Esophagus muscularis mucosa (tissue), 4 donors: Measurements from ENCODE around the gene ZNF423. TPM values are rescaled to one million over a fixed set of nuclear protein-coding genes. Genes with fewer than 3 reads are reported as not detected.

ENCODE experiments used
- DNase-seq: peaks from one replicate; pipeline ENCODE4 v3.0.0-alpha.2; 2017; ENCODE audit errors: extremely low spot score
- H3K27ac ChIP-seq, 4 donors: fragments of 200-600 bp; sonication (generic); replicated peaks in 1 of 4; 1 replicate in 3 of 4; 2 replicates in 1 of 4; pipeline ENCODE4 v1.5.1; 2016 to 2019; ENCODE audit warnings: mild to moderate bottlenecking in 1 of 4
- H3K27me3 ChIP-seq, 4 donors: fragments of 200-600 bp; sonication (generic); one replicate each; pipeline versions ENCODE4 v1.5.1 to v1.6.0; 2016 to 2019
- H3K36me3 ChIP-seq, 4 donors: fragments of 200-600 bp; sonication (generic); one replicate each; pipeline ENCODE4 v1.5.1; 2016 to 2019
- H3K4me1 ChIP-seq, 4 donors: fragments of 200-600 bp; sonication (generic); one replicate each; pipeline ENCODE4 v1.5.1; 2016 to 2019
- H3K4me3 ChIP-seq, 4 donors: fragments of 200-600 bp; sonication (generic); 1 replicate in 2 of 4; 2 replicates in 2 of 4; pipeline ENCODE4 v1.5.1; 2016 to 2019; ENCODE audit warnings: mild to moderate bottlenecking in 4 of 4, moderate library complexity in 1 of 4
- H3K9me3 ChIP-seq, 4 donors: fragments of 200-600 bp; sonication (generic); 1 replicate in 3 of 4; 2 replicates in 1 of 4; pipeline ENCODE4 v1.5.1; 2016 to 2019
- EP300 ChIP-seq: sonication (generic); formaldehyde crosslinking; IDR thresholded peaks from one replicate; pipeline ENCODE4 v1.6.1; 2017; ENCODE audit warnings: antibody characterized with exemption
- POLR2A ChIP-seq: fragments of 450-650 bp; IDR thresholded peaks from one replicate; pipeline ENCODE4 v1.6.1; 2017; ENCODE audit warnings: antibody characterized with exemption, moderate library complexity, mild to moderate bottlenecking, low read depth
- POLR2AphosphoS5 ChIP-seq, 2 donors: sonication (generic); formaldehyde crosslinking; IDR thresholded peaks; one replicate each; pipeline ENCODE4 v1.6.1; 2017; ENCODE audit warnings: antibody characterized with exemption in 2 of 2
- WGBS: methylation state at CpG from one replicate; pipeline ENCODE4 v1.1.5; 2018; 5-methylcytosine and 5-hydroxymethylcytosine counted together
- intact Hi-C: fragments of 100-400 bp; cut with DNase I; formaldehyde crosslinking; loops from one replicate; pipeline ENCODE4 v1.15.1; 2023
- total RNA-seq, 4 donors: library from RNA; depleted of rRNA; stranded (reverse); fragments of >200 nt; gene quantifications; one replicate each; pipeline versions ENCODE4 v1.1.0 to v1.2.1, GENCODE V29; 2016
- TF ChIP-seq, protein P1 (sequence below), 3 experiments: fragments of 200-600 bp in 2 of 3; fragments of 450-650 bp in 1 of 3; sonication (generic) in 2 of 3; IDR thresholded peaks; one replicate each; pipeline ENCODE4 v1.5.1; 2017 to 2019; ENCODE audit warnings: antibody characterized with exemption in 3 of 3, mild to moderate bottlenecking in 2 of 3, moderate library complexity in 1 of 3

The ZNF423 gene
- total RNA-seq, 4 donors from 2014 or later: 8.7 to 22.5 (median 10.3) TPM

- no peak for DNase-seq
- 69% methylated on average over 4 of the region's 4 CpGs for WGBS
- no peaks in the 10 kb centered on the region for H3K27me3 ChIP-seq
- no peak overlapping the region for H3K27ac ChIP-seq
- peaks cover 4 to 26% (median 15%) of the 10 kb centered on the region in 4 donors for H3K4me1 ChIP-seq
- no peaks in the 10 kb centered on the region for H3K36me3 ChIP-seq
- no peak overlapping the region for H3K4me3 ChIP-seq
- H3K9me3 ChIP-seq: no peaks in the 10 kb centered on the region
- intact Hi-C loops: no loop called here
- no peak for TF ChIP-seq POLR2AphosphoS5 (IDR thresholded peaks at IDR 0.05)
- TF ChIP-seq, protein P1, sequence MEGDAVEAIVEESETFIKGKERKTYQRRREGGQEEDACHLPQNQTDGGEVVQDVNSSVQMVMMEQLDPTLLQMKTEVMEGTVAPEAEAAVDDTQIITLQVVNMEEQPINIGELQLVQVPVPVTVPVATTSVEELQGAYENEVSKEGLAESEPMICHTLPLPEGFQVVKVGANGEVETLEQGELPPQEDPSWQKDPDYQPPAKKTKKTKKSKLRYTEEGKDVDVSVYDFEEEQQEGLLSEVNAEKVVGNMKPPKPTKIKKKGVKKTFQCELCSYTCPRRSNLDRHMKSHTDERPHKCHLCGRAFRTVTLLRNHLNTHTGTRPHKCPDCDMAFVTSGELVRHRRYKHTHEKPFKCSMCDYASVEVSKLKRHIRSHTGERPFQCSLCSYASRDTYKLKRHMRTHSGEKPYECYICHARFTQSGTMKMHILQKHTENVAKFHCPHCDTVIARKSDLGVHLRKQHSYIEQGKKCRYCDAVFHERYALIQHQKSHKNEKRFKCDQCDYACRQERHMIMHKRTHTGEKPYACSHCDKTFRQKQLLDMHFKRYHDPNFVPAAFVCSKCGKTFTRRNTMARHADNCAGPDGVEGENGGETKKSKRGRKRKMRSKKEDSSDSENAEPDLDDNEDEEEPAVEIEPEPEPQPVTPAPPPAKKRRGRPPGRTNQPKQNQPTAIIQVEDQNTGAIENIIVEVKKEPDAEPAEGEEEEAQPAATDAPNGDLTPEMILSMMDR (IDR thresholded peaks at IDR 0.05): no peak
- TF ChIP-seq POLR2A: no peak
- TF ChIP-seq EP300: no peak
Measured at GRCh38 chr16:49806446-49806845, 49.5 kb downstream of the ZNF423 start.

DNA sequence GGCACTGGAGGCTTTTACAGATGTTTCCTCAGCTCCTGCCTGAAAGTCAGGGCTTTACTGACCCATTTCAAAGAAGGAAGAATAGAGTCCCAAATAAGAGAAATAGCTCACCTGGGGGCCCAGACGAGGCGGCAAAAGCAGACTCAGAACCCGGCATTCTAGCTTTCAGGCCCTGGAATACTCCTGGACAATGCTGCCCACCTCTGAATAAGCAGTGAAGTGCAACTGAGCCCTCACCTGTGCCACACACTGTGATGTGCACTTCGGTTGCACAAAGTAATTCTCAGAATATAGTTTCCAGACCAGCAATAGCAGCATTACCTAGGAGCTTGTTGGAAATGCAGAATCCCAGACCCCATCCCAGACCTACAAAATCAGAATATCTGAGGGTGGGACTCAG, 54.6 kb downstream of the ZNF423 start:
- Histone ChIP-seq H3K36me3 (no peaks in the 10 kb centered on the region), H3K4me1 (peaks cover 0 to 7% (median 0%) of the 10 kb centered on the region in 4 donors), H3K4me3 (no peak overlapping the region), H3K27me3 (no peaks in the 10 kb centered on the region), H3K9me3 (no peaks in the 10 kb centered on the region), H3K27ac (no peak overlapping the region)
- TF ChIP-seq EP300 (no peak), POLR2A (no peak), POLR2AphosphoS5 (IDR thresholded peaks at IDR 0.05) (no peak)
- TF ChIP-seq, protein P1 (IDR thresholded peaks at IDR 0.05): no peak
- intact Hi-C loops: no loop called here
- no peak for DNase-seq
- WGBS: 83% methylated on average over 4 of the region's 4 CpGs

GRCh38 chr16:49800876-49801275, 55.0 kb downstream of the ZNF423 start:
- intact Hi-C loops: no loop called here
- WGBS: 71% methylated on average over 11 of the region's 11 CpGs
- Histone ChIP-seq H3K4me3 (no peak overlapping the region), H3K4me1 (peaks cover 0 to 7% (median 0%) of the 10 kb centered on the region in 4 donors), H3K9me3 (no peaks in the 10 kb centered on the region), H3K27ac (no peak overlapping the region), H3K27me3 (no peaks in the 10 kb centered on the region), H3K36me3 (no peaks in the 10 kb centered on the region)
- TF ChIP-seq EP300: no peak
- TF ChIP-seq, protein P1 (IDR thresholded peaks at IDR 0.05): no peak
- TF ChIP-seq POLR2A: no peak
- TF ChIP-seq POLR2AphosphoS5 (IDR thresholded peaks at IDR 0.05): no peak
- DNase-seq: no peak

DNA sequence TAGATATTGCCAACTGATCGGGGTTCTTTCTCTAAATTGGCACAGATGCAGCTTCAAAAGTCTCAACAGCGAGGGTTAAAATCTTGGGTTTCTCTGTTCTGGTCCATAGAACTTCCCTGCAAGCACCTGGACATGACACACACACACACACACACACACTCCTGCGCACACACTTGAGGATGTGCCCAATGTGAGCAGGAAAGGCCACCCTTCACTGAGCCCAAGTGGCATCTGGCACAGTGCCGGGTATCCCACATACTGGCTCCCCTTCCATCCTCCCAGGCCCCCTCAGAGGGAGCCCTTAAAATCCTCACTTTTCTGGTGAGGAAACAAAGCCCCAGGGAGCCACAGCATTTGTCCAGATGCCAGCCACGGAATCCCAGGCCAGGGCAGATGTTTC, 55.5 kb downstream of the ZNF423 start:
- TF ChIP-seq POLR2A: no peak
- no peak for TF ChIP-seq EP300
- TF ChIP-seq, protein P1 (IDR thresholded peaks at IDR 0.05): no peak
- TF ChIP-seq POLR2AphosphoS5 (IDR thresholded peaks at IDR 0.05): no peak
- DNase-seq: no peak
- Histone ChIP-seq H3K4me1 (peaks cover 0 to 7% (median 0%) of the 10 kb centered on the region in 4 donors), H3K27me3 (no peaks in the 10 kb centered on the region), H3K4me3 (no peak overlapping the region), H3K27ac (no peak overlapping the region), H3K36me3 (no peaks in the 10 kb centered on the region), H3K9me3 (no peaks in the 10 kb centered on the region)
- WGBS: 85% methylated on average over 4 of the region's 5 CpGs
- intact Hi-C loops: no loop called here

GRCh38 chr16:49799172-49799571, 56.7 kb downstream of the ZNF423 start:
- TF ChIP-seq POLR2A (no peak), EP300 (no peak), POLR2AphosphoS5 (IDR thresholded peaks at IDR 0.05) (no peak)
- TF ChIP-seq, protein P1 (IDR thresholded peaks at IDR 0.05): no peak
- H3K27me3 ChIP-seq: no peaks in the 10 kb centered on the region
- H3K4me3 ChIP-seq: no peak overlapping the region
- no peak overlapping the region for H3K27ac ChIP-seq
- H3K36me3 ChIP-seq: no peaks in the 10 kb centered on the region
- H3K9me3 ChIP-seq: no peaks in the 10 kb centered on the region
- WGBS: 48% methylated on average over 2 of the region's 4 CpGs
- intact Hi-C loops: no loop called here
- H3K4me1 ChIP-seq: peaks cover 0 to 7% (median 0%) of the 10 kb centered on the region in 4 donors
- no peak for DNase-seq
